ENCODE measurements around the gene CACNA2D4.

The CACNA2D4 gene

DNA sequence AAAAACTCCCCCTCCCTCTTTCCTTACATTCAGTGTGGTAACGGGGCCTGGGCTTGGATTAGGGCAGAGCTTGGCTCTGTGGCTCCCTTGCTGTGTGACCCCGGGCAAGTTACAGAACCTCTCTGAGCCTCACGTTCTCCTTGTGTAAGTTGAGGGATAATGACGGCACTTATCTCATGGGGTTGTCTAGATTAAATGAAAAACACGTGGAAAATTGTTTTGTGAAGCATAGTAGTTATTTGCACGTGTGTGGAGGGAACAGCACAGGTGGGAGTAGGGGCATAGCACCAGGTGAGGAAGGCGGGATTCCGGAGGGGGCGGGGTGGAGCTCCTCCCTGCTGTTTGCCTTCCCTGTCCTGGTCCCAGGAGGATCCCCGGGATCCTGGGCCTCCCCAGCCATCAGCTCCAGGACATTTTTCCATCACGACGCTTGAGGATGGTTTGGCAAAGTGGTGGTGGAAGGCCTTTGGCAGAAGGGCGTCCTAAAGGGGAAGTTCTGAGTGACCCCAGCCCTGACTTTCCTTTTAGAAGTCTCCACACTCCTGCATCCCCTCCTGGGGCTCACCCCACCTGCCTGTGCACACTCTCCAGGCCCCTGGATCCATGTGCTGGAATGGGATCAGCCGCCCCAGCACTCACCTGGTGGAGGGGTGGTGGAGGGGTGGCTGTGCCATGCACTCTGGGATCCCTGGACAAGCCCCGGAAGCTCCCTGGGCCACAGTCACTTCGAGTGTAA, 75.4 kb downstream of the CACNA2D4 start:
- peak; percentile 50 for DNase-seq

GRCh38 chr12:1842183-1842904, 76.1 kb downstream of the CACNA2D4 start:
- peak; percentile 52 for DNase-seq

- no peak for DNase-seq
These were observed 76.8 kb downstream of the CACNA2D4 start for GRCh38 chr12:1841586-1842182.

DNA sequence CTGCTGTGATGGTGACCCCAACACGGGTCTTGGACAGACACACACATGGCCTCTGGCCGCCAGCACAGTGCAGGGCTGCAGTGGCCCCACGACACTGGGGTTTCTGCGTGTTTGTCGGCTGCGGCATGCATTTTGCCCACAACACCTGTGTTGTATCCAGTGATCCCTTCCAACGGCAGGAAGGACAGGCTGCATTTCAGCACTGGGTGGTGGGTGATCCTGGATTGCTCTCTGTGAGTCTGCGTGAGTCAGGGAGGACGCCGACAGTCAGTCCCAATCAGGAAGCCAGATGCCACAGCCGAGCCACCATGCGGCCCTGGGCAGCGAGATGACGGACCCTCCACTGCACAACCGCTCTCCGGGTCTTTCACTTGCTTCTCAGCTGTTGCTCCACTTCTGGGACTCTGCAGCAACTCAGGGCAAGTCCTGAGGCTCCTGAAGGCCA, 77.4 kb downstream of the CACNA2D4 start:
- no peak for DNase-seq

DNA sequence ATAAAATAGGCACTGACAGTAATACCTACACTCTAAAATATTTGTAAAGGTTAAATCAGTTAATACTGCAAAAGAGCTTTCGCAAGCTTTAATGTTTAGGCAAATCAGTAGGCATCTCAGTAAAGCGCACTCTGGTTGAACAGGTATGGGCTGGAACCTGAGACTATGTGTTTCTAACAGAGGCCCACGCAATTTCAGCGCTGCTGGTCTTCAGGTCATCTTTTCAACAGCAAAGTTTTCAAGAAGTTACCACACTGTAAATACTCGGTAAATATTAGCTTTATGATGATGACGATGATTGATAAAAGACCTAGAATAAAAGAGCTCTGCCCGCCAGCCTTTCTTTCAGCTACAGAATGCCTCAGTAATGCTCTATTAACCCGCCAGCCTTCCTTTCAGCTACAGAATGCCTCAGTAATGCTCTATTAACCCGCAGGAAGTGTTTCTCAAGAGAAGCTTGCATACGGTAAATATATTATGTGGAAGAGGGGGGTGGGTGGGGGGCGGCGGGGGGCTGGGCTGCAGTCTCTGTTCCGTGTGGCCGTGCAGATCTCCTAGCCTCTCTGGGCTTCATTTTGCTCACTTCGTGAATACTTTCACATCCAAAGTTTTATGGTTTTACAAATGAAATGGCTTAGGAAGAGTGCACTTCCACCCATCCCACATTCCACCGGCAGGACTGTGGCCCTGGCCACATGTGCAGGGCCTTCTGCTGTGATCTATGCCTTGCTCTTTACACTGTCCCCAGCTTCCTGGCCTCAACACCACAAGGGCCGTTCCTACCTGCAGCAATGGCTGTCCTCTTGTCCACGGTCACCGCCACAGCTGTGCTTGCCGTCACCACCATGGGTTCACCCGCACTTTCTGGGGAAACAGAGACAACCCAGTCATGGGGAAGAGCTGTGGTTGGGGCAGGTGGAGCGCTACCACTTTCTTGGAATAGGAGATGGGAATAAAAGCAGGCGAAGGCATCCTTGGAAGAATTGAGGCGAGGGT, 78.2 kb downstream of the CACNA2D4 start:
- DNase-seq = no peak

- DNase-seq = no peak
These were observed 79.0 kb downstream of the CACNA2D4 start for GRCh38 chr12:1839464-1839863.

- no peak for DNase-seq
These were observed 79.5 kb downstream of the CACNA2D4 start for GRCh38 chr12:1838994-1839365.

DNA sequence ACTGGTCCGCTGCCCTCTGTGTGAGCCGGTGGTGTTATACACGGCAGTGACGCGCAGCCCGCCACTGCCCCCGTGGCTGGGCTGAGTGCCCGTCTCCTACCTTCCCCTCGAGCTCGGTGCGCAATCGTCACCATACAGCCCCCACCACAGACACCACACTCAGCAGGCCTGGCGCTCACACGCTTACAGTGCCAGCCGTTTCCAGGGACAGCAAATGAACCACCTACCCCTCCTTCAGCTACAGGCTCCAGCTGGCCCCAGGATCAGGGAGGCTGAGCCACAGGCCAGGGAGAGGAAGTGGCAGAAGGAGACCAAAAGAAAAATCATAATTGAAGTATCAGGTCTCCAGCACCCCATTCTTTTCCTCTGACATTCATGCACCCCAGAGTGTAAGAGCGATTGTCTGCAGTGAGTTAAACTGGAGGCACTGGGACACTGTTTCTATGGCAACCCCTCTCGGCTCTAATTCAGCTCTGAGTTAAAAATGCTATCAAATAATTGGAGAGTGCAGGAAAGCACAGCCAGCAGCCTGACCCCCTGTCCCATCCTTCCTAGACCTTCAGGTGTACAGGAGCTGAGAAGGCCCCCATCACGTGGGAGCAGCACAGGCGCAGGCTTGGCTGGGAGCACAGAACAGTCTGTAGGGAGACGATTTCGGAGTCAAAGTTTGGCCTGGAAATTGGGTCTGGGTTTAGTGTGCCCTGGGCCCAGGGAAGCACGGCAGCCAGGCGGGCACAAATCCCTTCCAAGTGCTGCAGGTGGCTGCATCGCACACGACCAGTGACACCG, 80.1 kb downstream of the CACNA2D4 start:
- DNase-seq = no peak

DNA sequence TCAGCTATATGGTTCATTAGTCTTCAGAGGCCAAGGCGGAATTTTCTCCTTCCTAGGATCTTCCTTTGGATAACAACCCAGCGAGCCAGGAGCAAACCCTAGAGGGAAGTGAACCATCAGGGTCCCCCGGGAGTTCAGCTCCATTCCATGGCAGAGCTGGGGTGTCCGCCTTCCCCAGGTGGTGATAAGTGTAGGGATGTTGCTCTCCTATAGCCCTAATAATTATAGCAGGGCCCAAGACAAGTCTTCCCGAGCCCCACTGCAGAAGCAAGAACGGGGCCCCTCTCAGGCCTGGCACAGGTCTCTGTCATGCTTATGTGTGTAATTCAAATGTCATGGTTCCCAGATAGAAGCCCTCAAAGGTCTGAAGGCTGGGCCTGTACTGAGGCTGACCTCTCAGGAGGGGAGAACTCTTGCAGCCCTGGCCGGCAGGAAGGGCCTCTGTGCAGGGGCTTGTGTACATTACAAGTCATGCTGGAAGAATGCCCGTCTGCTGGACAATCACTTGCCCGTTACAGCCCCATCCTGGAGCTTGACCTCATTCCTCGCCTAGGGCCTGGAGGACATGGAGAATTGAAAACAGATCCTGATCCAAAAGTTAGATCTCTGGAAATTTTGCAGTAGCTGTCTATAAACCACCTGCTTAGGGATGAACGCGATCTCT, 80.8 kb downstream of the CACNA2D4 start:
- DNase-seq = peak; percentile 93

GRCh38 chr12:1836854-1837421, 81.5 kb downstream of the CACNA2D4 start:
- no peak for DNase-seq

DNA sequence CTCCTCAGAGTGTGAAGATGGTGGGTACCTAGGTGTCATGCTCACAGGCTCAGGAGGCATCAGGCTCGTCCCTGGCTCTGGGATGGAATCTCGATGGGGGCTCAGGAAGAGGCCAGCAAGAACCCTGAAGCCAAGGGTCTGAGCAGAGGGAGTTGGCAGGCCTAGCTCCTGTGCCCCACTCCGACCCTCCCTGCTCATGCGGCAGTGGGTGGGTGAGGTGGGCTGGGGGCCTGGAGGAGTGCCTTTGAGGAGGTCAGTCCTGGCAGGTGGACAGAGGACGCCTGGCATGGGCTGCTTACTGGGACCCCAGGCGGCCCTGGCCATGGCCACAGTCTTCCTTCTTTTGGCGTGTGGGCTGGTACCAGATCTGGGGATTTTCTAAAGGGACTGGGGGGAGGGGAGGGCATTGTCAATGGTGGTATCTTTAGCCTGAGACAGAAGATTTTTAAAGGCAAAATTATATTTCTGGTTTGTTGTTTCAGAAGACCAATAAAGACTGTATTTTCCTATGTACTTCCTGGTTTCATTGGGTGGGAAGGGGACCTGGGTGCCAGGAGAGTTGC, 82.1 kb downstream of the CACNA2D4 start:
- DNase-seq = no peak

- DNase-seq = no peak
These were observed 83.0 kb downstream of the CACNA2D4 start for GRCh38 chr12:1835211-1836131.

DNA sequence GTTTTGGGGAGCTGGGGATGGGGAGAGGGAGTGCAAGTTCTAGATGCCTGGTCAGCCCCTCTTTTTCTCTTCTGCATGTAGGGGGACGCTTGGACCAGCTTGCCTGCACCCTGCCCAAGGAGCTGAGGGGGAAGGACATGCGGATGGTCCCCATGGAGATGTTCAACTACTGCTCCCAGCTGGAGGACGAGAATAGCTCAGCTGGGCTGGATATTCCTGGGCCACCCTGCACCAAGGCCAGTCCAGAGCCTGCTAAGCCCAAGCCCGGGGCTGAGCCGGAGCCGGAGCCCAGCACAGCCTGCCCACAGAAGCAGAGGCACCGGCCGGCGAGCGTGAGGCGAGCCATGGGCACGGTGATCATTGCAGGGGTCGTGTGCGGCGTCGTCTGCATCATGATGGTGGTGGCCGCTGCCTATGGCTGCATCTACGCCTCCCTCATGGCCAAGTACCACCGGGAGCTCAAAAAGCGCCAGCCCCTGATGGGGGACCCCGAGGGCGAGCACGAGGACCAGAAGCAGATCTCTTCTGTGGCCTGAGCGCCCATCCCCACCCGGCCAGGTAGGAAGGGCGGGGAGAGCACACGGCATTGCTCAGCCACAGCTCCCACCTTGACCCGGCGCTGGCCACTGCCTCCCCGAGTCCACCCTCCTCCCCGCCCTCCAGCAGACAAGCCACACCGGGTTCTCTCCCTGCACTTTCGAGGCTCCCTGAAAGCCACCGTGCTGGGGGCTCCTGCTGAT, 84.1 kb downstream of the CACNA2D4 start:
- no peak for DNase-seq

DNA sequence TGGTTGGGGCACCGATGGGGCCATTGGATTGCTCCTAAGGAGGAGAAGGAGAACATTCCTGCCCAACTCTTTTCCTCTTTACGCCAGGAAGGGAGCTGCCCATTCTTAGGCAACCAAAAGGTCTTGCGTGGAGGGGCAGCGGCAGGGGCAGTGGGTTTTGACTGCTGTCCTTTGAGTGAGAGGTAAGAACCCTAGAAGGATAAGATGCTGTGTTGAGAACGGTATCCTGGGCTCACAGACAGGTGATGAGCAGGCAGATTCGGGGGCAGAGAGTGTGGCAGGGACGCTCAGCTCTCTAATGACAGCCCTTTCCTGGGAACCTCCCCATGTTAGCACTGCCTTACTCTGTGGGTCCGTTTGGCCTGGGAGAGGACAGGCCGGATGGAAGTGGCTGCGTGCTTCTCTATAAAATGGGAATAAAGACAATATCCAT, 84.8 kb downstream of the CACNA2D4 start:
- DNase-seq = no peak

DNA sequence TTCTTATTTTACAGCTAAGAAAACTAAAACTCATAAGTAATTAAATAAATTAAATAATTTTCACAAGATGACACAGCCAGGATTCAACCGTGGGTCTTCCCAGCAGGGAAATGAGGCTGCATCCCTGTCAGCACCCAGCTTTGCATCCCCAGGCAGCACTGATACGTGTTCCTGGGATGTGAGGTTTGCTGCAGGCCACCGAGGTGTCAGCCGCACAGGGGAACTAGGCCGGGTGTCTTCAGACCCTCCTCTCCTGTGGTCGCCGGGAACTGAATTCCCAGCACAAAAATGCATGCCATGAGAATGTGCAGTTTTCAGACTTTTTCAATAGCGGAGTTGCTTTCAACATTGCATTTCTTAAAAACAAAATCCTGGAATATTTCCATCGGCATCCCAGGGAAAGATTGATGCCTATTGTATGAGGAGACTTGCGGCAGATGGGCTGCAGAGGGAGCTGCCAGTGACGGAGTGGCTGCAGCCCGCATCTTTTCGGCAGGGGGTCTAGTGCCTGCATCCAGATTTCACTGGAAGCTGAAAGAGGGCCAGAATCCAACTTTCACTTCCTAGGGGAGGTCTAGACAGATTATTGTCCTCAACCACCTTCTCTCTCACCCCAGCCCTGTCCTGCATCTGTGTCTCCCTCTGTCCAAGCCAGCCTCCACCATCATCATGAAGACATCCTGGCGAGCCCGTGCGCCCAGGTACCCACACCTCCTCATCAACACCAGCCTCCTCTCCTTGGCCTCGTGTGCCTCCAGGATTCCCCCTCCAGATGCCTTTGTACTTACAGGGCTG, 85.5 kb downstream of the CACNA2D4 start:
- DNase-seq = no peak

GRCh38 chr12:1830981-1831963, 87.2 kb downstream of the CACNA2D4 start:
- DNase-seq = peak; percentile 96

Data from islet precursor cell (in vitro differentiated cells).